Measurements from ENCODE around the gene KLHL42.

GRCh38 chr12:27840229-27840999, 60.4 kb downstream of the KLHL42 start:
- TF ChIP-seq POLR2AphosphoS5 (IDR thresholded peaks at IDR 0.05): no peak
- TF ChIP-seq, protein P1, sequence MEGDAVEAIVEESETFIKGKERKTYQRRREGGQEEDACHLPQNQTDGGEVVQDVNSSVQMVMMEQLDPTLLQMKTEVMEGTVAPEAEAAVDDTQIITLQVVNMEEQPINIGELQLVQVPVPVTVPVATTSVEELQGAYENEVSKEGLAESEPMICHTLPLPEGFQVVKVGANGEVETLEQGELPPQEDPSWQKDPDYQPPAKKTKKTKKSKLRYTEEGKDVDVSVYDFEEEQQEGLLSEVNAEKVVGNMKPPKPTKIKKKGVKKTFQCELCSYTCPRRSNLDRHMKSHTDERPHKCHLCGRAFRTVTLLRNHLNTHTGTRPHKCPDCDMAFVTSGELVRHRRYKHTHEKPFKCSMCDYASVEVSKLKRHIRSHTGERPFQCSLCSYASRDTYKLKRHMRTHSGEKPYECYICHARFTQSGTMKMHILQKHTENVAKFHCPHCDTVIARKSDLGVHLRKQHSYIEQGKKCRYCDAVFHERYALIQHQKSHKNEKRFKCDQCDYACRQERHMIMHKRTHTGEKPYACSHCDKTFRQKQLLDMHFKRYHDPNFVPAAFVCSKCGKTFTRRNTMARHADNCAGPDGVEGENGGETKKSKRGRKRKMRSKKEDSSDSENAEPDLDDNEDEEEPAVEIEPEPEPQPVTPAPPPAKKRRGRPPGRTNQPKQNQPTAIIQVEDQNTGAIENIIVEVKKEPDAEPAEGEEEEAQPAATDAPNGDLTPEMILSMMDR (IDR thresholded peaks at IDR 0.05): no peak
